Keratinocyte (primary cell): ENCODE measurements around the gene SQSTM1. TPM values are rescaled to one million over a fixed set of nuclear protein-coding genes. Genes with fewer than 3 reads are reported as not detected.

Experiments used
- DNase-seq: peaks from one replicate; pipeline ENCODE4 v3.0.0-alpha.2; 2011; ENCODE audit warnings: low read depth, missing footprints, low spot score
- FAIRE-seq: peaks from 2 replicates; lab custom pipeline; 2011; peaks lifted over from hg19 to GRCh38; lab: Jason Lieb, UNC
- H2AFZ ChIP-seq: 2 replicates; pipeline ENCODE4 v1.6.0; 2012; ENCODE audit warnings: low read length, control low read depth, inconsistent platforms; ENCODE audit not compliant: control insufficient read depth
- H3K27ac ChIP-seq: 2 replicates; pipeline ENCODE4 v1.5.1; 2011; ENCODE audit warnings: low read length; ENCODE audit not compliant: control insufficient read depth, insufficient read depth
- H3K27me3 ChIP-seq: 3 replicates; pipeline ENCODE4 v1.6.0; 2011; ENCODE audit warnings: low read length; ENCODE audit not compliant: control insufficient read depth, insufficient read depth; ENCODE audit errors: extremely low read depth
- H3K36me3 ChIP-seq, 2 experiments: 2 replicates in 1 of 2; 3 replicates in 1 of 2; pipeline ENCODE4 v1.5.1; 2011; ENCODE audit warnings: low read length in 2 of 2, mild to moderate bottlenecking in 1 of 2; ENCODE audit not compliant: control insufficient read depth in 2 of 2, insufficient read depth in 2 of 2; ENCODE audit errors: extremely low read depth in 1 of 2
- H3K4me1 ChIP-seq: 3 replicates; pipeline ENCODE4 v1.5.1; 2011; ENCODE audit warnings: low read length; ENCODE audit not compliant: control insufficient read depth, insufficient read depth; ENCODE audit errors: extremely low read depth
- H3K4me2 ChIP-seq: 3 replicates; pipeline ENCODE4 v1.6.0; 2011; ENCODE audit warnings: low read depth, low read length; ENCODE audit not compliant: control insufficient read depth, insufficient read depth; ENCODE audit errors: extremely low read depth
- H3K4me3 ChIP-seq, 3 experiments: fragments of 200-600 bp in 1 of 3; sonication (generic) in 1 of 3; 2 replicates in 2 of 3; 3 replicates in 1 of 3; pipeline ENCODE4 v1.5.1; 2011 to 2016; ENCODE audit warnings: low read length in 3 of 3, mild to moderate bottlenecking in 3 of 3, control low read depth in 2 of 3, inconsistent platforms in 1 of 3, low read depth in 1 of 3, mixed read lengths in 1 of 3, mixed run types in 1 of 3, moderate library complexity in 1 of 3; ENCODE audit not compliant: control insufficient read depth in 2 of 3, insufficient read depth in 2 of 3; ENCODE audit errors: extremely low read depth in 1 of 3
- H3K79me2 ChIP-seq: 2 replicates; pipeline ENCODE4 v1.6.0; 2012; ENCODE audit warnings: low read length; ENCODE audit not compliant: control insufficient read depth, insufficient read depth
- H3K9ac ChIP-seq: 3 replicates; pipeline ENCODE4 v1.6.0; 2011; ENCODE audit warnings: low read length; ENCODE audit not compliant: control insufficient read depth, insufficient read depth; ENCODE audit errors: extremely low read depth
- H3K9me1 ChIP-seq: 3 replicates; pipeline ENCODE4 v1.6.0; 2011; ENCODE audit warnings: low read length; ENCODE audit not compliant: control insufficient read depth, insufficient read depth; ENCODE audit errors: extremely low read depth
- H3K9me3 ChIP-seq: 2 replicates; pipeline ENCODE4 v1.5.1; 2012; ENCODE audit warnings: low read depth, low read length; ENCODE audit not compliant: control insufficient read depth
- H4K20me1 ChIP-seq: 3 replicates; pipeline ENCODE4 v1.6.0; 2011; ENCODE audit warnings: low read length; ENCODE audit not compliant: control insufficient read depth, insufficient read depth; ENCODE audit errors: extremely low read depth
- EZH2 ChIP-seq: IDR thresholded peaks from one replicate; pipeline ENCODE4 v1.6.1; 2012; ENCODE audit warnings: inconsistent platforms, mild to moderate bottlenecking, low read length, moderate library complexity
- dilution Hi-C: fragments of 300-500 bp; cut with MboI; formaldehyde crosslinking; loops from one replicate; pipeline ENCODE4 v1.7.0; 2020; ENCODE audit warnings: low sequenced_read_pairs; ENCODE audit not compliant: extremely low pct_ligation_motif_present
- polyA plus RNA-seq, 5 experiments: library from polyadenylated mRNA; depleted of rRNA in 3 of 5; stranded (reverse) in 3 of 5; stranded (forward) in 1 of 5; unstranded in 1 of 5; fragments of >200 nt; gene quantifications; 1 replicate in 1 of 5; 2 replicates in 3 of 5; 3 replicates in 1 of 5; pipeline versions ENCODE4 v1.2.1 to v1.2.3, GENCODE V29; 2011 to 2012; ENCODE audit warnings: missing spikeins in 2 of 5, low read depth in 1 of 5, low replicate concordance in 1 of 5
- TF ChIP-seq, protein P1 (sequence below), 3 experiments: IDR thresholded peaks in 1 of 3; conservative IDR thresholded peaks in 1 of 3; optimal IDR thresholded peaks in 1 of 3; 2 replicates in 2 of 3; 3 replicates in 1 of 3; pipeline versions ENCODE3 to v1.5.1; 2011; ENCODE audit warnings: low read length in 3 of 3, mild to moderate bottlenecking in 3 of 3, moderate library complexity in 2 of 3, control low read depth in 1 of 3, inconsistent platforms in 1 of 3; ENCODE audit not compliant: insufficient read depth in 2 of 3; ENCODE audit errors: extremely low read depth in 1 of 3

Gene SQSTM1
- polyA plus RNA-seq, 1 donor (not counting 4 experiments of a cell fraction or from before 2014, with no cell fraction given): 75.7 TPM

DNA sequence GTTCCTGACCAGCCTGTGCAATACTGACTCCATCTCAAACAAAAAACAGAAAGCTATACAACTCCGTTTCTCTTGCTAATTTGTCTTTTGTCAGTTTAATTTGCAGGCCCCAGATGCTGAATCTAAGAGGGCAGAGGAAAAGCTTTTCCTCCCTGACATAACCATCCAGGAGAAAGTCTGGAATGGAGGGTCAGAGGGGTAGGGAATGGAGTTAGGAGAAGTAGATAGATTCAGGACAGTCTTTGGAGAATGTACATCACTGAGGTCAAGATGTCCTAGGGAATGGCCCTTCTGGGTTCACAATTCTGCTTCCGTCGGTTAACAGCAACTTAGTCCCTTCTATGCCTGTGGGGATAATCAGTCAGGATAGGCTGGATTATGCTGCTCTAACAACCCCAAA, 6.6 kb upstream of the SQSTM1 start:
- Histone ChIP-seq H3K27ac (no peak overlapping the region), H3K36me3 (peaks cover 0 to 4% of the 10 kb centered on the region in 2 experiments)
- no peak for FAIRE-seq

DNA sequence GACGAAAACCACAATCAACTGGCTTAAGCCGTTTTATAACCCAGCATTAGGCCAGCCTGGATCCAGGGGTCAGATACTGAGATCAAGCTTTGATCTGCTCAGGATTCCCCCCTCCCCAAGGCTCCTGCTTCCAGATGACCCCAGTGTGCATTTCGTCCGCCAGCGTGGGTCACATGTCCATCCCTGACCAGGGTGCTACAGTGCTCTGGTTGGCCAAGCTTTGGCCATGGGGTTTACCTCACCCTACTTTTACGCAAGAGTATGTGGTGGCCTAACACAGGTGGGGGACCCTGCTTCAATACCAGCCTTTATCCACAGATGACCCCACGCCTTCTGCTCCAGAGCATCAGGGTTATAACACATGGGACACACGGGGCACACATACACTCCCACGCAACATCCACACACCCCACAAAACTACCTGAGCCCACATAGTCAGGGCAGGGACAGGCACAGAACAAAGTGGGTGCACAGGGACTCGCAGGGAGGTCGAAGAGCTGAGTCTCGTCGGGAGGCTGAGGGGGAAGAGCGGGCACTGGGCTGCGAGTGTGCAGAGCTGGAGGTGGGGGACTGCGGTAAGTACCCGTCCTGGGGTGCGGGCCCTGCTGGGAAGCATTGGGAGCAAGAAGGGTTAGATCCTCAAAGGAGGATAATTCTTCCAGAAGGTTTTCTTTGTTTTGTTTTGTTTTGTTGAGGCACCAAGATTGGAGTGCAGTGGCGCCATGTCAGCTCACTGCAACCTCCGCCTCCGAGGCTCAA, 5.0 kb upstream of the SQSTM1 start:
- dilution Hi-C loops: no loop called here
- Histone ChIP-seq H3K9me3 (no peaks in the 10 kb centered on the region), H3K9me1 (no peaks in the 10 kb centered on the region), H3K27me3 (no peaks in the 10 kb centered on the region), H3K4me3 (no peak overlapping the region), H3K9ac (no peak overlapping the region), H3K79me2 (no peaks in the 10 kb centered on the region), H3K4me2 (no peak overlapping the region), H2AFZ (no peak overlapping the region), H3K27ac (no peak overlapping the region), H3K36me3 (peaks cover 0 to 4% of the 10 kb centered on the region in 2 experiments), H3K4me1 (peaks cover 26% of the 10 kb centered on the region), H4K20me1 (no peaks in the 10 kb centered on the region)
- no peak for TF ChIP-seq EZH2
- TF ChIP-seq, protein P1, sequence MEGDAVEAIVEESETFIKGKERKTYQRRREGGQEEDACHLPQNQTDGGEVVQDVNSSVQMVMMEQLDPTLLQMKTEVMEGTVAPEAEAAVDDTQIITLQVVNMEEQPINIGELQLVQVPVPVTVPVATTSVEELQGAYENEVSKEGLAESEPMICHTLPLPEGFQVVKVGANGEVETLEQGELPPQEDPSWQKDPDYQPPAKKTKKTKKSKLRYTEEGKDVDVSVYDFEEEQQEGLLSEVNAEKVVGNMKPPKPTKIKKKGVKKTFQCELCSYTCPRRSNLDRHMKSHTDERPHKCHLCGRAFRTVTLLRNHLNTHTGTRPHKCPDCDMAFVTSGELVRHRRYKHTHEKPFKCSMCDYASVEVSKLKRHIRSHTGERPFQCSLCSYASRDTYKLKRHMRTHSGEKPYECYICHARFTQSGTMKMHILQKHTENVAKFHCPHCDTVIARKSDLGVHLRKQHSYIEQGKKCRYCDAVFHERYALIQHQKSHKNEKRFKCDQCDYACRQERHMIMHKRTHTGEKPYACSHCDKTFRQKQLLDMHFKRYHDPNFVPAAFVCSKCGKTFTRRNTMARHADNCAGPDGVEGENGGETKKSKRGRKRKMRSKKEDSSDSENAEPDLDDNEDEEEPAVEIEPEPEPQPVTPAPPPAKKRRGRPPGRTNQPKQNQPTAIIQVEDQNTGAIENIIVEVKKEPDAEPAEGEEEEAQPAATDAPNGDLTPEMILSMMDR (optimal IDR thresholded peaks at IDR 0.05 in 1 of 3, IDR thresholded peaks at IDR 0.05 in 1 of 3, conservative IDR thresholded peaks at IDR 0.05 in 1 of 3; ENCODE audit: extremely low read depth in 1 of 3, insufficient read depth in 2 of 3, low read length in 3 of 3): no peak
- FAIRE-seq (no peak), DNase-seq (no peak)

More for the DNA sequence above, 6.6 kb upstream of the SQSTM1 start:
- Histone ChIP-seq H3K4me3 (no peak overlapping the region), H3K27me3 (no peaks in the 10 kb centered on the region), H3K9me3 (no peaks in the 10 kb centered on the region), H4K20me1 (no peaks in the 10 kb centered on the region), H3K4me1 (peaks cover 11% of the 10 kb centered on the region), H3K9me1 (no peaks in the 10 kb centered on the region), H2AFZ (no peak overlapping the region), H3K9ac (no peak overlapping the region), H3K79me2 (no peaks in the 10 kb centered on the region), H3K4me2 (no peak overlapping the region)
- DNase-seq: no peak
- dilution Hi-C loops: no loop called here
- no peak for TF ChIP-seq EZH2
- TF ChIP-seq, protein P1 (optimal IDR thresholded peaks at IDR 0.05 in 1 of 3, IDR thresholded peaks at IDR 0.05 in 1 of 3, conservative IDR thresholded peaks at IDR 0.05 in 1 of 3; ENCODE audit: extremely low read depth in 1 of 3, insufficient read depth in 2 of 3, low read length in 3 of 3): no peak
